ENCODE results near the gene KIF14.
"Not testable (repeated sequence)": the region's sequence is repeated elsewhere in the genome, so short reads cannot be mapped to it uniquely, and the experiment has no call there.

KIF14 gene

GRCh38 chr1:200542162-200542561, 78.4 kb downstream of the KIF14 start:
- no peak for DNase-seq

DNA sequence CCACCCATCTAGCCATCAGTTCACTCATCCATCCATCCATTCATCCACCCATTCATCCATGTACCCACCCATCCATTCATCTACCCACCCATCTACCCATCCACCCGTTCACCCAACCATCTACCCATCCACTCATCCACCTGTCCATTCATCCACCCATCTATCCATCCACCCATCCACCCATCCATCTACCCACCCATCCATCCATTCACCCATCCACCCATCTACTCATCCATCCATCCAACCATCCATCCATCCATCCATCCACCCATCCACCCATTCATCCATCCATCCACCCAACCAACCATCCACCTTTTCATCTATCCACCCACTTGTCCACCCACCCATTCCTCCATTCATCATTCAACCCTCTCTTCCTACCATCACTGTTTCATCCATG, 80.3 kb downstream of the KIF14 start:
- no peak for DNase-seq

GRCh38 chr1:200538179-200538578, 82.4 kb downstream of the KIF14 start:
- no peak for DNase-seq

GRCh38 chr1:200535605-200536004, 84.9 kb downstream of the KIF14 start:
- DNase-seq, result no peak

DNA sequence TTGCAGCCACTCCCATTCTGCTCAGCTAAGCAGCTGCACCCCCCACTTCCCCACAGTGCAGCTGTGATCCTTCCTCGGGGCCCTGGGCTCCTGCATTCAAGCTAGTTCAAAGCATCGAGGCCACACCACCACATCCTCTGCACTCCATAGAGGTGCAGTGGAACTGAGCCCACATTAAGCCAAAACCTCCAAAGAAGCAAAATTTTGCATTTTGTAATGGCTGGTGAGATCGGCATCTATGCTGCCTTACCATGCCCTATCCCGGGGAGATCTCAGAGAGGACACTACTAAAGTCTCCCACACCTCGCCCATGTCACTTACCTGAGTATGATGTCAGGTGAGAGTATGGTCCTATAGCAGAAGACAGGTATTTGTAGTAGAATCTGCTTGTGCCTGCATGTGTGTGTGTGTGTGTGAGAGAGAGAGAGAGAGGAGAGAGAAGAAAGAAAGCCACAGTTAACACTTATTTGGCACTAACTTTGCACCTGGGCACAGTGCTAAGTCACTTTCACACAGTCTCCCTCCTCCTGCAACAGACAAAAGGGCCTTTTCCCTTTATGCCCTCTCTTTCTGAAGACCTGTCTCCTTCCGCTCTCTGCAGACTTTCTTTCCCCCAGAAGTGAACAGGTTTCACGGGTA, 89.8 kb downstream of the KIF14 start:
- peak; percentile 43 for DNase-seq

DNA sequence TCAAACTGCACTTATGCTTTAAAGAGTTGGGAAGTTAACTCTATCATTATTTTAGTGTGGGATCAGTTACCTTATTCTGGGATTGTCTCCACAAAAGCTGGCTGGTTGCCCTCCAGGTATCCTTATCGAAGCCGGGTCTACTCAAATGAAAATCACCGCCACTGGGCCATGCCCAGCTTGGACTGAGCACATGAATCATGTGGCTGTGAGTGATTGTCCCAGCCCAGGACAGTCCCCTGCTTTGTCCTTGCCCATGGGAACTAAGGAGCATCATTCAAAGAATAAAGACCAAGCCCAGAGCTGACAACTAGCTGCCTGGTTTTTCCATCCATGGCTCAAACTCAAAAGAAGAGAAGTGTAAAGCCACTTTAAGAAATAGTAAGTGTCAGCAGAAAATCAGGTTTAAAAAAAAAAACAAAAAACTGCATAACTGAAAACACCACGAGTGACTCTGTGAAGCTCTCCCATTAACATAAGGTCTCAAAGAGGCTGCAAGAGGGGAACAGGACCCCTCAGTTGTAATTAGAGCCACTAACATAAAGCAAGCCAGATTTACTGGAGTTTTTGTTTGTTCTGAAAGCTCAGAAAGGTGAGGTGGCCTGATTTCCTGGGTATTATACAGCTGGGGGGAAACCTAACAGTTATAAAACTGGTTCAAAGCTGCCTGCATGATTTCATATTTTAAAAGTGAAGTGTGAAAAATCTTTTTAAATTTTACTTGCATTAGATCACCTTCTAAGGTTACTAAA, 91.5 kb downstream of the KIF14 start:
- no peak for DNase-seq

- DNase-seq, result no peak
These were observed 92.9 kb downstream of the KIF14 start for GRCh38 chr1:200527670-200528069.

- DNase-seq, result no peak
These were observed 93.6 kb downstream of the KIF14 start for GRCh38 chr1:200526709-200527612.

- no peak for DNase-seq
These were observed 95.2 kb downstream of the KIF14 start for GRCh38 chr1:200525090-200525987.

DNA sequence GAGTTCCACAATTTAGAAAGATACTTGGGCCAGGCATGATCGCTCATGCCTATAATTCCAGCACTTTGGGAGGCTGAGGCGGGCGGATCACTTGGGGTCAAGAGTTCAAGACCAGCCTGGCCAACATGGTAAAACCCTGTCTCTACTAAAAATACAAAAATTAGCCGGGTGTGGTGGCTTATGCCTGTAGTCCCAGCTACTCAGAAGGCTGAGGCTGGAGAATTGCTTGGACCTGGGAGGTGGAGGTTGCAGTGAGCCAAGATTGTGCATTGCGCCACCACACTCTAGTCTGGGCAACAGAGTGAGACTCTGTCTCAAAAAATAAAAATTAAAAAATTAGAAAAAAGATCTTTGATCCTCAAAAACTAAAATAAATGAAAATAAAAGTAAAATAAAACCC, 96.0 kb downstream of the KIF14 start:
- not testable (repeated sequence) for DNase-seq

DNA sequence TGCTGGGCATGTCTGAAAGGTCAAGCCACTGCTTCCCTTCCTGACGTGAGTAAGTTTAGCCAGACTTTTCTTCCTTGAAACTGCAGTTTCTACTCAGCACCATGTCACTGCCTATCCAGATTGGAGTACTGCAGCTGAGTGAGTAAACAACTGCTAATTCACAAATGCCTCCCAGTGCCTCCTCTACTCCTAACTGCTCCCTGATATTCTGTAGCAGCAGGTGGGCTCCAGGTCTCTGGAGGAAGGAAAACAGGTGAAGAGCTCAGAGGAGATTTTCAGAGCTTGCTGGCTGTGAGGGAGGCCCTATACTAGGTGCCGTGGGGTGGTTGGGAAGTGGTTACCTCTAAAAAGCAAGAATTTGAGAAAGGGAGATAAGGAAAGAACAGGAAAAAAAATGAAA, 96.5 kb downstream of the KIF14 start:
- DNase-seq, result no peak

DNA sequence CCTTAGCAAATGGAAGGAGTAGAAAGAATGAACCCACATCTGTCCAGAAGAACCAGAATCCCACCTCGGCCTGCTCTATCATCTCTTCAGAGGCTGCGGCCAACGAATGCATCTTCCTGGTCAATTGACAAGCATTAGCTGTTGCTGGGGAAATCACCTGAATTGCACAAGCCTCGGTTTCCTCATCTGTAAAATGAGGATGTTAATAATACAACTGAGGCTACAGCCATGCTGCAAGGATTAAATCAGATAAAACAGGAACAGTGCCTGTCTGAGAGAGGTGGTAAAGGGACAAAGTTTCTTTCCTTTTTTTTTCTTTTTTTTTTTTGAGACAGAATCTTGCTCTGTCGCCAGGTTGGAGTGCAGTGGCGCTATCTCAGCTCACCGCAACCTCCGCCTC, 99.8 kb downstream of the KIF14 start:
- no peak for DNase-seq

- DNase-seq, result no peak
These were observed 102.0 kb downstream of the KIF14 start for GRCh38 chr1:200518524-200518923.

GRCh38 chr1:200512191-200512590, 108.4 kb downstream of the KIF14 start:
- no peak for DNase-seq

- DNase-seq, result peak; percentile 58
These were observed 110.3 kb downstream of the KIF14 start for GRCh38 chr1:200510228-200510623.

- no peak for DNase-seq
These were observed 114.1 kb downstream of the KIF14 start for GRCh38 chr1:200506471-200506870.

GRCh38 chr1:200505257-200505656, 115.3 kb downstream of the KIF14 start:
- no peak for DNase-seq
